Forelimb muscle (tissue), 1 donor: Measurements from ENCODE around the gene WNK1. TPM values are rescaled to one million over a fixed set of nuclear protein-coding genes. Genes with fewer than 3 reads are reported as not detected.
"Not testable (repeated sequence)": the region's sequence is repeated elsewhere in the genome, so short reads cannot be mapped to it uniquely, and the experiment has no call there.

Source experiments
- DNase-seq: peaks from one replicate; pipeline ENCODE4 v3.0.0-alpha.2; 2013; ENCODE audit warnings: low read depth
- polyA plus RNA-seq: library from polyadenylated mRNA; unstranded; fragments of 120-200 nt; gene quantifications from one replicate; pipeline ENCODE4 v1.2.1, GENCODE V29; 2013; ENCODE audit not compliant: insufficient read length

The WNK1 gene
- polyA plus RNA-seq, 1 donor = 65.0 TPM

GRCh38 chr12:749751-750270, 2.6 kb upstream of the WNK1 start:
- no peak for DNase-seq

- no peak for DNase-seq
Observed at GRCh38 chr12:750366-751191, 1.8 kb upstream of the WNK1 start.

DNA sequence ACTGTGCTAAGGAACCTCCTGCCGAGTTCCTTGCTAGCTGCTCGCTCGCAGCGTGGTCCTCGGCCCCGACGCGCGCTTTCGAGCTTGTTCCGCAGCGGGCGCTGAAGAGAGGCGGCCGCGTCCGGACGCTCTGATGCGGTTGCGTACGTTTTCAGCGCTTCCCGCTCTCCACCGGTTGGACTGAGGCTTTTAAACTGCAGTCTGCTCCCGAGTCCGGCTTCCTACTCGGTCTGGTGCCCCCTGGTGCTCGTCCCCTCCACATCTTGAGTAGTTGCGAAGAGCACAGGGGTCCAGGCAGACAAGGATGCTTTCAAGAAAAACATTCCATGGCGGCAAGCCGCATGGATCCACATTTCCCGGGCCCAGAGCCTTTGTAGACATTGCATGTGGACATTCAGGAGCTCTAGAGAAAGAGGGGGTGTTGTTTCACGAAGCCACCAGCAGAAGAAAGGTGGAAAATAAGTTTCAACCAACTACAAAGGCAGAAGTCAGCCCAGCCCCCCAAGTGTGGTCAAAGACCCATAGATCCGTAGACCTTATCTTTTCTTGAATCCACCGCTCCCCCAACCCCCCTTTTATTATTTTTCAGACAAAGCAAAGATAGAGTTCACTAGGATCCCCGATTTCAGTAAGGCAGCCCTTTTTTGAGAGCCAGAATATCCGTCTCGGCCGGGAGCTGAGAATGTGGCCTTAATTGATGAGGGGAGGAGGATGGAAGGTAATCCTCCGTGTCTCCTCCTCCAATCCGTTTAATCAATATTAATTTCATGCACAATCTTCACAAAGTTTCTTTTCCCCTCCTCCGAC, 984 bp upstream of the WNK1 start:
- DNase-seq = peak; percentile 91

DNA sequence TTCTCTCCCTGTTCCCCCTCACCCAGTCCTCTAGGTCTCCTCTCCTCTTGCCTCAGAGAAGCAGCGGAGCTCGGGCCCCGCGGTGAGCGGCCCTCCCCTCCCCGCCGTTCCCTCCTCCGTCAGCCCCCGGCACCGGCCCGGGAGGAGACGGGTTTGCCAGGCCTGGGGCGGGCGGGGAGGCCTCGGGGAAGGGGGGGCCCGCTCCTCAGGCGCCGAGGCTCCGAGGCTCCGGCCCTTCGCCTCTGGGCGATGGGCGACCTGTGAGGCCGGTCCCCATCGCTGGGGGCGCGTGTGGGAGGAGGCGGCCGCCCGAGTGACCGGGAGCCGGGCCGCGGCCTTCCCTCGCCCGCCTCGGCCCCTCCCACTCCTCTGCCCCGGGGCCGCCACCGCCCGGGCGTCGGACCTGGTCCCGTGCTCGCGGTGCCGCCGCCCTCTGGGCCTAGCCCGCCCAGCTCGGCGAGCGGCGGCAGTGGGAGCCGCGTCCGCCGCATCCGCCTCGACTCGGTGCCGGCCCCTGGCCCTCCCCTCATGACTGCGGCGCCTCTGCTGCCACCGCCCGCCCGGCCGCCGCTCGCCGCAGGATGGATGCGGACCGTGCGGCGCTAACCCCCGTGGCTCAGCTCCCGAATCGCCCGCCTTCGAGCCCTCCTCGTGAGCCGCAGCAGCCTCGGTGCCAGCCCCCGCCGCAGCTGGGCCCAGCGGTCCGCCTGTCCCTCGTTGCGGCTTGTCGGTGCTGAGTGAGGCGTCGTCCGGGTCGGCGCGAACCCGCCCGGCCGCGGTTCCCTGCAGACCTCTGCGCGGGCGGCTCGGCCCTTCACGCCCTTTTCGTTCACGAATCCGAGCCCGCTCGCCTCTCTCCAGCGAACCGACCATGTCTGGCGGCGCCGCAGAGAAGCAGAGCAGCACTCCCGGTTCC, 574 bp downstream of the WNK1 start:
- no peak for DNase-seq

- no peak for DNase-seq
Observed at GRCh38 chr12:753611-754472, 1.5 kb downstream of the WNK1 start.

DNA sequence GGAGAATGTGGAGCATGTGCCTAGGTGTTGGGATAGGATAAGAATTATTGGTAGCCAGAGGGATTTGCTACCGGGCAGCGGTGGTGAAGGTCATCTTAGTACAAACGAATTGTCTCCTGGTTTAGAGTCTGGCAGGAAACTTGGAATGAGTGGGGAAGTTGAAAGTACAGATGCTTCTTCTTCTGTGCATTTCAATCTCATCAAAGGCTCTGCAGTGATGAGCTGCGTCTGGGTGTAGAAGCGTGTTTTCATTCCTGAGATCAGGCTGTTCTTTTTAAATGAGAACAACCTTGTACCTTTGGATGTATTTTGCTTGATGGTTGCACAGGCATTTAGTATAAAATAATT, 2.1 kb downstream of the WNK1 start:
- DNase-seq = no peak

GRCh38 chr12:754851-755562, 2.6 kb downstream of the WNK1 start:
- no peak for DNase-seq

DNA sequence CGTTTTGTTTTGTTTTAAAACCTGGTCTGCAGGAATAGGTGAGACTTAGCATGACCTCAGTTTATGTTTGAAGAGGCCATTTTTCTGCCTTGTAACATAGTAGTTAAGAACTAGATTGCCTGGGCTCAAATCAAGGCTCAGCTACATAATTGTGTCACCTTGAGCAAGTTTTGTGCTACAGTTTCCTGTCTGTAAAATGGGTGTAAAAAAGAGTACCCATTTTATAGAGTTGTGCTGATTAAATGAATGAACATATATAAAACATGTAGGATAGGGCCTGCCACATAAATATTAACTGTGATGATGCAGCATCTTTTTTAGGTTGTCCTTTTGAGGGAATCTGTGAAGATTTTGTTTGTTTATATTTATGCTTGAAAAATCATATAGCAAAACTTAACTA, 7.2 kb downstream of the WNK1 start:
- DNase-seq = no peak

DNA sequence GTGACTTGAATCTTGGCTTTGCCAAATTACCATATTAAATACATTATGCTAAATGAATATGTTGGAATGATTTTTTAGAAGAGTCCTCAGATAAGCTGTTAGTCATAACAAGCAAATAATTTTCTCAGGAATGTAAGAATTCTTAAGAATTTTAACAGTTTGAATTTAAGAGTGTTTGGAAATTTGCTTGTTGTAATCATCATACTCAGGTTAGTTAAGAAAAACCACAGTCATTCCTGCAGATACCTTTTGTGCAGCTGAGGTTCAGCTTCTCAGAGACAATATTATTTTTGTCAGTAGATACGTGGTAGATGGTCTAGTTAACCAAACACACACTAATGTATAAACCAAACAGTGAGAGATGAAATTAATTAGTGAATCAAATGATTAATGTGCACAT, 8.9 kb downstream of the WNK1 start:
- no peak for DNase-seq

GRCh38 chr12:765840-766239, 13.5 kb downstream of the WNK1 start:
- no peak for DNase-seq

- DNase-seq = no peak
Observed at GRCh38 chr12:768434-768833, 16.1 kb downstream of the WNK1 start.

DNA sequence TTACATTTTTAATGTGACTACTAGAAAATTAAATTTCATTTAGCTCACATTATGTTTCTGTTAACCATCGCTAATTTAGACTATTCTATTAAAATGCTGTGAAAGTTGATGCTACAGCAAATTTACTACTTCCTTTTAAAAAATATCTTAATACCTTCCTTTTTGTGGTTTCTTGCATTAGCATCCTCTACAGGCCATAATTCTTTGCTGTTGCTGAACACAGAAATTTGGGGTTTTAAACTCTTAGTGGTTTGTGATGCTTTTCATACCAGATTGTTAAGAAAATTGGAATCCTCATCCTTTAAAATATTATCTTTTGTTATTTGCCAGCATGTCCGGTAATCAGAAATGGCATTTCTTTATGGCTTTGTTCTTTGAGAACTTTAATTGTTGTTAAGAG, 18.1 kb downstream of the WNK1 start:
- no peak for DNase-seq

GRCh38 chr12:772056-772697, 19.8 kb downstream of the WNK1 start:
- no peak for DNase-seq

- DNase-seq = no peak
Observed at GRCh38 chr12:774051-774614, 21.8 kb downstream of the WNK1 start.

GRCh38 chr12:775973-776771, 23.8 kb downstream of the WNK1 start:
- not testable (repeated sequence) for DNase-seq

DNA sequence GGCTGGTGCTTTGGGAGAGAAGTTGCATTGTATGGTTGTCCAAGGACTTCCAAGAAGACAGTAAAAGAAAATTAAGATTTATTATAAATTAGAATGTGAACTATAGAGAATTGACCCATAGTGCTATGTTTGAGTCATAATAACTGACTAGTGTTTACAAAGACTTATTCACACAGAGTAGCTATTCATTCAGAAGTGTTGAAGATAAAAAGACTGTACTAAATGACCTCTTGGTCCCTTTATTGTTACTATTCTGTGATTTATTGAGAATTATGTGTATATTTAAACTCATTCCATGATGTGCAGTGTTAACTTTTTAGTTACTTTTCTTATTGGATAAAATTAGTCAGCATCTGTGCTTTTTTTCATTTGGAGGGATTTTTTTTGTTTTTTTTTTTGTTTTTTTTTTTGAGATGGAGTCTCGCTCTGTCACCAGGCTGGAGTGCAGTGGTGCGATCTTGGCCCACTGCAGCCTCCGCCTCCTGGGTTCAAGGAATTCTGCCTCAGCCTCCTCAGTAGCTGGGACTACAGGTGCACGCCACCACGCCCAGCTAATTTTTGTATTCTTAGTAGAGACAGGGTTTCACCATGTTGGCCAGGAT, 24.5 kb downstream of the WNK1 start:
- DNase-seq = not testable (repeated sequence)

DNA sequence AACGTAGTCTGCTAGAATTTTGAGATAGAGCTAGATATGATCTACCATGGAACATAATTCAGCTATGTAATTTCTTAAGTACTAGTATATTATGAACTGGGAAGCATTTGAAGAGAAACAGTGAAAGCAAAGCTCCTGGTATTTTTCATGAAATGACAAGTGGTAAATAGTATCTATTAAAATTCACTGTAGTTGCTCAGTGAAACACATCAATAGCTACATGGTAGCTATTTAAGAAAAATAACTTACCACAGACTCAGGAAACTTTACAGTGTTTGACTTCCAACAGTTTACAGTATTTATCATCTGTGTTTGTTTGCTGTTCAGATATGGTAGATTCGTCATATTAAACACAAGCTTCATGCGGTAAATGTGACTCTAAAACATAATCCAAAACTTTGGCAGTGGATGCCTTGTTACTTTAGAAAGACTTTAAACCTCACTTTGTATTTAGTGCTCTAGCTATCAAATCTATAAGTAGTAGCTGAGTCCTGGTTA, 25.2 kb downstream of the WNK1 start:
- no peak for DNase-seq

- no peak for DNase-seq
Observed at GRCh38 chr12:778615-779014, 26.2 kb downstream of the WNK1 start.
